MG63 (cell line): ENCODE measurements around the gene CHDH. TPM values are rescaled to one million over a fixed set of nuclear protein-coding genes. Genes with fewer than 3 reads are reported as not detected.

Experiments
- DNase-seq: peaks from one replicate; pipeline ENCODE4 v3.0.0-alpha.2; 2020
- H3K27me3 ChIP-seq: fragments of 250-450 bp; sonication (Bioruptor Pico); 2 replicates; pipeline ENCODE4 v1.5.1; 2020; ENCODE audit warnings: mild to moderate bottlenecking, moderate library complexity
- H3K36me3 ChIP-seq: fragments of 250-450 bp; sonication (Bioruptor Pico); 2 replicates; pipeline ENCODE4 v1.5.1; 2020; ENCODE audit warnings: mild to moderate bottlenecking, moderate library complexity
- H3K4me3 ChIP-seq: fragments of 250-450 bp; sonication (Bioruptor Pico); 2 replicates; pipeline ENCODE4 v1.5.1; 2020; ENCODE audit warnings: mild to moderate bottlenecking, moderate library complexity
- H3K9me3 ChIP-seq: fragments of 250-450 bp; sonication (Bioruptor Pico); 2 replicates; pipeline ENCODE4 v1.5.1; 2020; ENCODE audit warnings: mild to moderate bottlenecking, moderate library complexity
- total RNA-seq: library from RNA; depleted of rRNA; stranded (reverse); fragments of >200 nt; shearing (Covaris generic); gene quantifications from 2 replicates; pipeline ENCODE4 v1.2.3, GENCODE V29; 2014; ENCODE audit warnings: low replicate concordance

The CHDH gene
- total RNA-seq, 1 experiment from 2014 or later, result 2.0 TPM

DNA sequence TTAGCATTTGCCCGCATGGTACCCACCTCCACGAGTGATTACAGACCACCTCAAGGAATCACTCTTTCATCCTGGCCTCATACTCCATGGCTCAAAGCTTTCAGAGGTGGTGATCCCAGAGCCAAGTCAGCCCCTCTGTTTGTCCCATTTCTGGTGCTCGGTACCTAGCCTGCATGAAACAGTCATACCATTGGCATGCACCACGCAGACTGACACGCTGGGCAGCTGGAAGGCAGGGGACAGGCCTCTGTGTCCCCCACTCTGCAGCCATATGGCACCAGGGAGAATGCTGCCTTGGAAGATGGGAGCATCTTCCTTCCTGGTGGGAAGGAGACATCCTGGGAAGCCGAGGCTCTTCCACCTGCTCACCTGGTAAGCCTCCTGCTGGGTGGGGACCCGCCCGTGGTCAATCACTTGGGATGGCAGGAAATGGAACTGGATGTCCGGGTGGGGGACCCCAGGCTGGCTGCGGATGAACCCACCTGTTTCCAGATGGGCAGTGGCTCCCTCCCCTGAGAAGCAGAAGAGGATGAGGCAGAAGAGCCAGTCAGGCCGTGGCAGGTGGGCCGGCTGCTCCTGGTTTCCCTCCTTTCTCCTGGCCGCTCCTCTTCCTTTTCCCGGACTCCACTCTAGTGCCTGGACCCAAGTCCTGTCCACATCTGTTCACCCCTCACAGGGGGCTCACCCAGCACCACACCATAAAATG lies 26.9 kb downstream of the CHDH start:
- H3K4me3 ChIP-seq, result no peak overlapping the region
- H3K27me3 ChIP-seq, result no peaks in the 10 kb centered on the region
- H3K9me3 ChIP-seq, result no peaks in the 10 kb centered on the region
- DNase-seq, result no peak
- no peaks in the 10 kb centered on the region for H3K36me3 ChIP-seq

DNA sequence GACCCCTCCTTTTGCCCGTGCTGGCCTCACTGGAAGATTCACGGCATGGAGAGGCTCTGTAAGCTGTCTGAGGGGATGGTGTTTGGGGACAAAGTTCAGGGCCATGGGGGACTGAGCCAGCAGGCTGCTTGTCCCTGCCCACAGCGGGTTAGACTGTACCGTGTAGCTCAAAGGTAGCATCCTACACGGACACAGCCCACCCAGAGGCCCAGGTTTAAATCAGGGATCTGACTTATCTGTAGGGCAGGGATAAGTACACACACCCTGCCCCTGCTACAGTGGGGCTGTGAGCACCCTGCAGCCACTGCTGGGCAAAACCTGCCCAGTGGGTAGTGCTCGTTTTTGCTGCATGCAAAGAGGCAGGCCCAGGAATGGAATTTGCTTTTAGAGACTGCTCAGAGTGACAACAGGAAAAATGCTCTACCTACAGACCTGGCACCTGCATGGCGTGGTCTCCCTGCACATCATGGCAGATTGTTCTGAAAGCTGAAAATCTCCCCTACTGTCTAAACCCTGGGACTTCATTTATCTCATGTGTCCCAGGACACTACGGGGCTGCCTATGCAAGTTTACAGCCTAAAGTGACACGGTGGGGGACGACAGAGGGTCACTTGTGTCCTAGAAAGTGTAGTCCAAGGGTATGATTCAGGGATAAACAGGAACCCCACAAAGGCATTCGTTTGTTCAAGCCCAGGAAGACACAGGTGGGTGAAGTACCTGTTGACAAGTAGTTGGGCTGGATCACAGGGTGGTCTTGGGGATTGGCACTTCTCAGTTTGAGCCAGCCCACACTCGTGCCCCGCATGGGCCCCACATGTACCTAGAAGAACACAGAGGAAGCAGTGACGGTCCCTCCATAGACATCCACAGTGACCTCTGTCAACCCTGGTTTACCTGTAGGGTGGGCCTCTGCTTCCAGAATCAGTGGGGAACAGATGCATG lies 27.7 kb downstream of the CHDH start:
- Histone ChIP-seq H3K36me3 (no peaks in the 10 kb centered on the region), H3K4me3 (no peak overlapping the region), H3K9me3 (no peaks in the 10 kb centered on the region), H3K27me3 (no peaks in the 10 kb centered on the region)
- DNase-seq, result no peak

GRCh38 chr3:53817809-53818208 lies 28.4 kb downstream of the CHDH start:
- Histone ChIP-seq H3K4me3 (no peak overlapping the region), H3K27me3 (no peaks in the 10 kb centered on the region), H3K9me3 (no peaks in the 10 kb centered on the region), H3K36me3 (no peaks in the 10 kb centered on the region)
- no peak for DNase-seq

- DNase-seq, result no peak
- H3K27me3 ChIP-seq, result no peaks in the 10 kb centered on the region
These were observed 29.0 kb downstream of the CHDH start for GRCh38 chr3:53817211-53817610.

DNA sequence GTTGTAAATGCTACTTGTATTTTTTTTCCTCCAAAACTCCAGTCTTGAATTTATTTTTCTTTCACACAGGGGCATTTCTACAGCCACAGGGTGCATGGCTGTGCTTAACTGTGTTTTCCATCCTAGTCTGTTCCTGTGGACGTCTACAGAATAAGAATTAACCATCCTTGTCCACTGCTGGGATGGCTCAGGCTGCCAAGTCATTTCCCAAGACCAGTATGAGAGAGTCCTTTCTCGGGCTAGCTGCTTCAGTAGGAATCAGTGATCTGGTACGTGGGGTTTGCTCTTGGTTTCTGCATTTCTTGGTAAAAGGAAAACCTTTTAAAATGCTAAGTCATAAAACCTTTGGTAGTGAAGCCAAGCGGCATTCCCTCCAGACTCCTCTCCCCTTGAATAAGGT lies 29.8 kb downstream of the CHDH start:
- Histone ChIP-seq H3K9me3 (no peaks in the 10 kb centered on the region), H3K4me3 (no peak overlapping the region), H3K36me3 (no peaks in the 10 kb centered on the region), H3K27me3 (no peaks in the 10 kb centered on the region)
- DNase-seq, result no peak

More at GRCh38 chr3:53817211-53817610, 29.0 kb downstream of the CHDH start:
- no peak overlapping the region for H3K4me3 ChIP-seq
- no peaks in the 10 kb centered on the region for H3K36me3 ChIP-seq
- no peaks in the 10 kb centered on the region for H3K9me3 ChIP-seq

DNA sequence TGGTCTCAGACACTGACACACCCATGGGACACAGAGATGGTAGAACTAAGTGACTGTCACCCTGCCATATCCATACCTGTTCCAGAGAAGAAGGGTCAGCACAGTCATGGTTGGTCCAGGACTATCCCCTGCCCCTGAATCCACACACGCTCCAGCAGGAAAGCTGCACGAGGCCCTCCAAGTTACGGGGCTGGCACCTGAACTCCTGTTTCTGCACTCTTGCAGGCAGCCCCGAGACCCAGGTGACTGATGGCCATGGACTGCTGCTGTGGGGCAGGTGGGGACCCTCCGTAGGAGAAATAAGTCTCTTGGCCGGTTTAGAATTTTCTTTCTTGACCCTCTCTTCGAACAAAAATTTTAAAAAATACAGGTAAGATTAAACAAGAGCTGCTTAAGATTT lies 30.6 kb downstream of the CHDH start:
- H3K36me3 ChIP-seq, result no peaks in the 10 kb centered on the region
- no peak overlapping the region for H3K4me3 ChIP-seq
- no peak for DNase-seq
- no peaks in the 10 kb centered on the region for H3K9me3 ChIP-seq
- no peaks in the 10 kb centered on the region for H3K27me3 ChIP-seq

DNA sequence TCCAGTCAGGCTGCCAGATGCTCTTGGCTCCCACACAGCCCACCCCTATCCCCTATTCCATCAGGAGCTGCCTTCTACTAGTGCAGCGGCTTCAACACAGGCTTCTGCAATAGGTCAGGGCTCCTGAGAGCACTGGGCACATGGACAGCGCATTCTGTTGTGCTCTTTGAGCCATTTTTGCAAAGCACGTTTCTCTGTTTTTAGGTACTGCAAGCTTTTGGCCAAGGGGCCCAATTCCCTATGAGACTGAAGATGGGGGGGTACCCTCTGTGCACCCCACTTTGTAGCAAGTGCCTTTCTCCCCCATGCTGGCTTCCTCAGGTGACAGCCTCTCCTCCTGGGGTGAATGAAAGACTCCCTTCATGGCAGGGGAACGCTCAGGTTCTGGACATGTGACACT lies 31.2 kb downstream of the CHDH start:
- no peaks in the 10 kb centered on the region for H3K9me3 ChIP-seq
- no peaks in the 10 kb centered on the region for H3K36me3 ChIP-seq
- H3K4me3 ChIP-seq, result no peak overlapping the region
- H3K27me3 ChIP-seq, result no peaks in the 10 kb centered on the region
- no peak for DNase-seq

DNA sequence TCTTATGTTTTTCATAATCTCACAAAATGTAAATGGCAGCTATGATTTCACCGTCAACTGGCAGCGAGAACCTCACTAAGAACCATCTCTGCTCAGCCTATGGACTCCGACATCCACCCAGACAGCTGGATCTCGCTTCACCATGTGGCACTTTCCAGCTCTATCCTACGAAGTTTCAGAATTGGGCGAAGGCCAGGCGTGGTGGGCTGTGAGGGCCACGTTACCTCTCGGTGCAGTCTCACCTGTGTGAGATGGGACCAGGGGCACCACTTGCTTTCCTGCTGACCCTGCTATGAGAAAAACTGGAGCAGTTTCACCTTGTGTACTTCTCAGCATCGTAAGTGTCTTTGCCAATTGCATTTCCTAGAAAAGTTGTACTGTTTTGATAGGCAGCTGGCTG lies 32.3 kb downstream of the CHDH start:
- no peaks in the 10 kb centered on the region for H3K27me3 ChIP-seq
- H3K9me3 ChIP-seq, result no peaks in the 10 kb centered on the region
- no peak overlapping the region for H3K4me3 ChIP-seq
- no peak for DNase-seq
- no peaks in the 10 kb centered on the region for H3K36me3 ChIP-seq

- Histone ChIP-seq H3K36me3 (no peaks in the 10 kb centered on the region), H3K9me3 (no peaks in the 10 kb centered on the region), H3K27me3 (no peaks in the 10 kb centered on the region), H3K4me3 (no peak overlapping the region)
- no peak for DNase-seq
These were observed 33.0 kb downstream of the CHDH start for GRCh38 chr3:53813229-53813628.

- no peaks in the 10 kb centered on the region for H3K27me3 ChIP-seq
- no peak overlapping the region for H3K4me3 ChIP-seq
- DNase-seq, result no peak
- H3K9me3 ChIP-seq, result no peaks in the 10 kb centered on the region
- no peaks in the 10 kb centered on the region for H3K36me3 ChIP-seq
These were observed 33.8 kb downstream of the CHDH start for GRCh38 chr3:53812434-53812833.

- Histone ChIP-seq H3K4me3 (no peak overlapping the region), H3K36me3 (no peaks in the 10 kb centered on the region), H3K27me3 (no peaks in the 10 kb centered on the region), H3K9me3 (no peaks in the 10 kb centered on the region)
- DNase-seq, result no peak
These were observed 34.9 kb downstream of the CHDH start for GRCh38 chr3:53811143-53811927.

GRCh38 chr3:53809764-53810400 lies 36.3 kb downstream of the CHDH start:
- no peak for DNase-seq
- H3K9me3 ChIP-seq, result no peaks in the 10 kb centered on the region
- no peaks in the 10 kb centered on the region for H3K36me3 ChIP-seq
- H3K4me3 ChIP-seq, result no peak overlapping the region
- H3K27me3 ChIP-seq, result no peaks in the 10 kb centered on the region

- Histone ChIP-seq H3K4me3 (no peak overlapping the region), H3K27me3 (no peaks in the 10 kb centered on the region), H3K9me3 (no peaks in the 10 kb centered on the region), H3K36me3 (no peaks in the 10 kb centered on the region)
- no peak for DNase-seq
These were observed 37.0 kb downstream of the CHDH start for GRCh38 chr3:53809267-53809666.

DNA sequence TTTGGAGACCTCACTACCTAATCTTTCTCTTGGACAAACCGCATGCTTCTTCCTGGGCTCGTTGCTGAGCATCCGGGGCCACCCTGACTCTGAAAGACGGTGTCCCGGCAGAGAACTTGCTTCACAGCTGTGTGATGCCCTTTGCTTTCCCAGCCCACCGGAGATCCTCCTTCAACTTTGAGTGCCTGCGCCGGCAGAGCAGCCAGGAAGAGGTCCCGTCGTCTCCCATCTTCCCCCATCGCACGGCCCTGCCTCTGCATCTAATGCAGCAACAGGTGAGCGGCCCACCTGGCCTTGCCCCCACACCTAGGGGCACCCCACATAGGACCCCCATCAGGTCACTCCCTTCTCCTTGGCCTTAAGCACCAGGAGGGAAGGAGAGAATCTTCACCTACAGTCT lies 37.7 kb downstream of the CHDH start:
- no peaks in the 10 kb centered on the region for H3K9me3 ChIP-seq
- no peaks in the 10 kb centered on the region for H3K27me3 ChIP-seq
- H3K36me3 ChIP-seq, result no peaks in the 10 kb centered on the region
- DNase-seq, result no peak
- no peak overlapping the region for H3K4me3 ChIP-seq

GRCh38 chr3:53807117-53807810 lies 39.0 kb downstream of the CHDH start:
- Histone ChIP-seq H3K27me3 (no peaks in the 10 kb centered on the region), H3K4me3 (no peak overlapping the region), H3K9me3 (no peaks in the 10 kb centered on the region), H3K36me3 (no peaks in the 10 kb centered on the region)
- no peak for DNase-seq
